NAMALWA (cell line): ENCODE data around the gene ATG12.
"Not testable (repeated sequence)": the region's sequence is repeated elsewhere in the genome, so short reads cannot be mapped to it uniquely, and the experiment has no call there.

Source experiments
- DNase-seq: peaks from one replicate; pipeline ENCODE4 v3.0.0-alpha.2; 2015; ENCODE audit warnings: low spot score

The ATG12 gene

DNA sequence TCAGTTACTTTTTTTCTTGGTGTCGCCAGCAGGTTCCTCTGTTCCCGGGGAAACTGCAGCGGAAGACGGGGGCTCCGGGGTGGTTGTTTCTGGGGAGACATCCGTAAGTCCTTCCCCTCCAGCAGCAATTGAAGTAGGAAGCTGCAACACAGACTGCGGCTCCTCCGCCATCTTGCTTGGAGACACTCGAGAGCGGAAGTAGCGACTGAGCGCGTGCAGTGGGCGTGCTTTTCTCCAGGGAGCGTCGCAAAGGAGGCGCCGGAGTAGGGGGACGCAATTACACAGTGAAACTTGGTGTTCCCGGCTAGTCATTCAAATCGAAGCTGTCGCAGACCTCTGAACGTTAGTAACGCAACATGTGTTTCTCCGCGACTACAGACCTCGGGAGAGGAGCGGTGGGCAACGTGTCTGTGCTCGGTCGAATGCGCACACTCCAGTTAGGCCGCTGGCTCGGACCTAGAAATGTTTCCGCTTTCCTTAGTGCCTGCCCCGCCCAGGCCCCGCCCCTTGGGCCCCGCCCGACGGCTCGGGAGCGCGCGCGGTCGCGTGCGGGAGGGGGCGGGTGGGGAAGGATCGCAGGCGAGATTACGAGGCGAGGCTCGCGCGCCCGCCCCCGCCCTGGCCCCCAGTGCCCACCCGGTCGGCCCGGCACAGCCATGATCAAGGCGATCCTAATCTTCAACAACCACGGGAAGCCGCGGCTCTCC lies at the start of gene ATG12, which contains the start of gene AP3S1:
ATG12 (minus strand) TSS at position 184 of the 707 bp plus-strand sequence; CDS start at position 171, 13 bp downstream.
AP3S1 (plus strand) TSS at position 554 of the 707 bp plus-strand sequence; CDS start at position 657, 103 bp downstream.
- DNase-seq, result peak; percentile 96

DNA sequence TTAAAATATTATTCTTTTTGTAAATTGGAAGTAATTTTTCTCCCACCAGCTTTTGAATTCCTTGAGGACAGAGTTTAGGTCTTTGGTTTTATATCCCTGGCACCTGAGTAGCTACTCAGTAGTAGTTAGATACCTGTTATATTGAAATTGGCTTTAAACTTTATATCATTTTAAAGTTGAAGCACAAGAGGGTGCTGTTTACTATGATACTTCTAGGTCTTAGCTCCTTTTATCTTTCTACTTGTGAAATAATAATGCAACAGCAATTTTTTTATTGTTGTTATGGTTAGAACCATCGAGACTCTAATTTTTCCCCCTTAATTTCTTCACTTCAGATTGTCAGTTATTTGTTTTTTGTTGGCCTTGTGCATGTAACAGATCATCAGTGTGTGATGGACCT lies 46.7 kb upstream of the ATG12 start:
- DNase-seq, result peak; percentile 33

DNA sequence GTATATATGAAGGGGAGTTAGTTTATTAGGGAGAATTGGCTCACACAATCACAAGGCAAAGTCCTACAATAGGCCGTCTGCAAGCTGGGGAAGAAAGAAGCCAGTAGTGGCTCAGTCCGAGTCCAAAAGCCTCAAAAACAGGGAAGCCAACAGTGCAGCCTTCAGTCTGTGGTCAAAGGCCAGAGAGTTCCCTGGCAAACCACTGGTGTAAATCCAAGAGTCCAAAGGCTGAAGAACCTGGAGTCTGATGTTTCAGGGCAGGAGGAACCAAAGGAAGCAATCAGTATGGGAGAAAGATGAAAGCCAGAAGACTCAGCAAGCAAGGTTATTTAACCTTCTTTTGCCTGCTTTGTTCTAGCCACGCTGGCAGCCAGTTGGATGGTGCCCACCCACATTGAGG lies 43.8 kb upstream of the ATG12 start:
- DNase-seq, result not testable (repeated sequence)

DNA sequence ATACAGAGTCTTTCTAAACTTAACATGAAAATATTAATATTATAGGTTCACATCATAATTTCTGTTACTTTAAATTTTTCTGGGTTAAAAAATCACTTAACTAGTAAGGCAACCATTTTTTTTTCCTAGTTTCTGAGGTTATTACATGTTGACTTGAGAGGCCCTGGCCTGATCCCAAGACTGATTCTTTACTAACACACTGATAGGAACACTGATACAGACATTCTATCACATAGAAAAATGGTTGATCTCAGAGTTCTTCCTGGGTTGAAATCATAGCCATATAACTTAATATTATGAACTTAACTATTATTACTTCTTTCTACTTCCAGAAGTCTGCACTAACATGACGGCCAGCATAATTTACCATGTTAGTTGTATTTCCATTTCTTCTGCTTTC lies 43.3 kb upstream of the ATG12 start:
- no peak for DNase-seq

DNA sequence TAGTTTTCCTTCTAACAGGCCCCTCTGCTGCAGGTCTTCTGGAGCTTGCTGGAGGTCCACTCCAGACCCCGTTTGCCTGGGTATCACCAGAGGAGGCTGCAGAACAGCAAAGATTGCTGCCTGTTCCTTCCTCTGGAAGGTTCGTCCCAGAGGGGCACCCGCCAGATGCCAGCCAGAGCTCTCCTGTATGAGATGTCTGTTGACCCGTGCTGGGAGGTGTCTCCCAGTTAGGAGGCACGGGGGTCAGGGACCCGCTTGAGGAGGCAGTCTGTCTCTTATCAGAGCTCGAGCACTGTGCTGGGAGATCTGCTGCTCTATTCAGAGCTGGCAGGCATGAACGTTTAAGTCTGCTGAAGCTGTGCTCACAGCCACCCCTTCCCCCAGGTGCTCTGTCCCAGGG lies 41.1 kb upstream of the ATG12 start:
- not testable (repeated sequence) for DNase-seq

DNA sequence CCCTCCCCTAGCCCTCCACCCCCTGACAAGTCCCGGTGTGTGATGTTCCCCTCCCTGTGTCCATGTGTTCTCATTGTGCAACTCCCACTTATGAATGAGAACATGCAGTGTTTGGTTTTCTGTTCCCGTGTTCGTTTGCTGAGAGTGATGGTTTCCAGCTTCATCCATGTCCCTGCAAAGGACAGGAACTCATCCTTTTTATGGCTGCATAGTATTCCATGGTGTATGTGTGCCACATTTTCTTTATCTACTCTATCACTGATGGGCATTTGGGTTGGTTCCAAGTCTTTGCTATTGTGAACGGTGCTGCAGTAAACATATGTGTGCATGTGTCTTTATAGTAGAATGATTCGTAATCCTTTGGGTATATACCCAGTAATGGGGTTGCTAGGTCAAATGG lies 36.0 kb upstream of the ATG12 start:
- DNase-seq, result not testable (repeated sequence)

DNA sequence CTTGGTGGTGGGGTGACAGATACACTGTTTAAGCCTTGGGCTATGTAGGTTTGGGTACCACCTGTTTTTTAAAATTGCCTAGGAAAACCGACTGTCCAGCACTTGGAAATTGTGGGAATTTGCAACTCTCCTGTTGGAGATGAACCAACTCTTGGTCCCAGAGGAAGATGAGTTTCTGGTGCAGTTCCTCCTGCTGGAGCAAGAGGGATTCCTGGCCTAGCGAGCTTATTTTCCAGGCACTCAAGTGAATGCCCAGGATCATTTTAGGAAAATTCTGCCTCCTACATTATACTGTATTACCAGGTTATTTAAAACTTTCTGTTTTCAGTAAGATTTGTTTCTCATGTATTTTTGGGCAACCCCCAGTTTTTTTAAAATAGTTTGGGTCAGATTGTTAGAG lies 34.1 kb upstream of the ATG12 start:
- no peak for DNase-seq

DNA sequence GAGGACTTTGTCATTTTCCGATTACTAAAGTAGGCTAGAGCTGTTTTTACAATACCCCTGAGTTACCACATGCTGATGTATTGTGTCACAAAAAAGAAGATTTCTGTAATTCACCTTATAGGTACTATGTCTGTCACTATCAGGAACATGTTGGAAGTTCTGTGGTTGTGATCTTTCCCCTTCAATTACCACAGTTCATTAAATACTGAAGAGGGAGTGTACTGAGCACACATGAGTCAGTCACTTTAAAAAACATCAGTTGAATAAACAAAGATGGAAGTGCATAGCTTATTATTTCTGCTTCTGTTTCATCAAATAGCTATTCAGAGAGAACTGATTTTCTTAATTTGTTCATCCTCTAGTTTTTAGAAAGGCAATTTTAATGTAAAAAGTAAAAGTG lies 32.0 kb upstream of the ATG12 start:
- no peak for DNase-seq

DNA sequence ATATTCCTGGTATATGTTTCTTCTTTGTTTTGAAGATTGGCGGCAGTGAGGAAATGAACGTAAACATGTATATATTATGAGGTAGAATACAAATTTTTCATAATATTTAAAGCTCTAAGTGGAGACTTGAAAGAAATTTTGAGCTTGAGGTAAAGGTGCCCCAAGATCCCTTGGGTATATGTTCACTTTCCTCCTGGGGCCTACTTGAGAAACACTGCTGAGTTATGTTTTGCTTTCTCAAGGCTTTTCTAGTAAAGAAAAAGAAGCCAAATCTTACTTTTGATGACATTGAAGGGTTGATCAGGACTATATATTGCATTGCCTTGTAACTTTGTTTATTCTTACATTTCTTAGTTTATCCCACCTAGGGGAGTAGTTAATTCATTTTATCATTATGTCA lies 31.1 kb upstream of the ATG12 start:
- DNase-seq, result no peak

DNA sequence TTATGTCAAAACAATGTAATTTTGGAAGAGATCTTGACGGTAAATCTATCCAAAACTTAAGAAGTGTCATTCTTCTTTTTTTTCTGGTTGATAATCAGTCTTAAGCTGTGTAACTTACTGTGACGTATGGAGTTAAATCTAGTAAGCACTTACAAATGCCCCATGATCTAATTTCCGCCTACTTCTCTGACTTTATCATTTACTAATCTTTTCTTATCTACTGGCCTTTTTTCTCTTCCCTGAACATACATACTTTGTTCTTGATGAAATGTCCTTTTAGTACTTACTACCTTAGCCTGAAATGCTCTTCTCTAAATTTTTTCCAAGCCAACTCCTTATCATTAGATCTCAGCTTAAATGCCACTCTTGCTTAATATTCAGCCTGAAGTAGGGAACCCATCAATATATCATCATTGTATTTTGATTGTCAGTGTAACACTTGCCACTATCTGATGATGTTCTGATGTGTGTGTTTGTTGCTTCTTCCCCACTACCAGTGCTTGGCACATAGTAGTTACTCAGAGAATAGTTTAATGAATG lies 28.0 kb upstream of the ATG12 start:
- no peak for DNase-seq

DNA sequence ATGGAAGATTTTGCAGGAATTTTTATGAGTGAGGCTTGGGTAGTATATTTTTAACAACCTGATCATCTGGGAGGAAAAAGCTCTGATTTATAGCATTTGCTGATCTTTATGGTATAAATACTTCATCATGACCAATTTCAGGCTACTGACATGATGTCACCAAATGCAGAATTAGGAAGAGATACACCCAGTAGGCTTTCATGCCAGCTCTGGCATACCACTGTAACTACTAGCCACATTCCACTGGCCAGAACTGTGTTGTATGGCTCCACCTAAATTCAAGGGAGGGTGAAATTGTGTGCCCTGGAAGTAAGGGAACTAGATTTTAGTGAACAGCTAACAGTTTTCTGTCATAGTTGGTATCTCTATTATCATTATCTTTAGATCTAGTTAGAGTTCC lies 18.0 kb upstream of the ATG12 start:
- no peak for DNase-seq

DNA sequence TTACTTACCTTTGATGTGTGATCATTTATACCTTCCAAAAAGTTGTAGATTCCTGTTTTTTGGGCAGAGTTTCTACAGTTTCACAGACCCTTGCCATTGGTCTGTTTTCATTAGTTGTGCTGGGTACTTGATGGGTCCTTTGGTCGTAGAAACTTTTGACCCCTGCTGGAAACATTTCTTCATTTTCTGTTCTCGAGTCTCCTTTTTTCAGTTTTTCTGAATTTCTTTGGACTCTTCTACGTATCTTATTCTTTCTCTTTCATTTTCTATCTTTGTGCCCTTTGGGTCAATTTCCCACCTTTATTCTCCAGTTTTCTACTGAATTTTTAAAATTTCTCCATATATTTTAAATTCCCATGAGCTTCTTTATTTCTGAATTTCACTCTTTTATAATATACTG lies 17.0 kb upstream of the ATG12 start:
- DNase-seq, result no peak

DNA sequence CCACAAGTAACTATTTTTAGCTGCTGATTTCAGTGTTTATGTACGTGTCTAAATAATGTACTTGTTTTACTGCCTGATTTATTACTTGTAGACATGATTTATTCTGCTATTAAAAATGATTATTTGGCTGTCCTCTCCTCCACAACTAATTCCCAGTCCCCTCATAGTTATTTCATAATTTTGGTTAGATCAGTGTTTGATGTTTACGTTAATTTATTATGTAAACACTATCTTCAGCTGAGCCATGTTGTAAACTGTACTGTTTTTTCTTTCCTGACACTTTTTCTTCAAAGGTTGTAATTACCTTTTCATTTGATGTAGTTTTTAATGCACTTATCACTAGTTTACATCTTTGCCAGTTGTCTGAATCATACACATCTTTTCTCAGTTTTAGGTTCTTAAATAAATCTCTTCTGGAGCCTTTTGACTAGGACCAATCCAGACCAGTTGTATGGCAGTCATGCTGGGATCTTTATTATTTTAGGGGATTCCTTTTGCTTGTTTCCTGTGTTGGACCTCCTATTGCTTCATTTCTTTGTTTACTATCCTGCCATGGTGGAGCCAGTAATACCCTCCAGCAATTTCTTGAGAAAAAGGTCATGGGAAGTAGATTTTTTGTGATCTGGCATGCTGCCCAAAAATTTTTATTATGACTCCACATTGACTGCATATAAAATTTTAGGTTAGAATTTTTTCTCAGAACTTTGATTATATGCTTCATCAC lies 16.4 kb upstream of the ATG12 start:
- no peak for DNase-seq

DNA sequence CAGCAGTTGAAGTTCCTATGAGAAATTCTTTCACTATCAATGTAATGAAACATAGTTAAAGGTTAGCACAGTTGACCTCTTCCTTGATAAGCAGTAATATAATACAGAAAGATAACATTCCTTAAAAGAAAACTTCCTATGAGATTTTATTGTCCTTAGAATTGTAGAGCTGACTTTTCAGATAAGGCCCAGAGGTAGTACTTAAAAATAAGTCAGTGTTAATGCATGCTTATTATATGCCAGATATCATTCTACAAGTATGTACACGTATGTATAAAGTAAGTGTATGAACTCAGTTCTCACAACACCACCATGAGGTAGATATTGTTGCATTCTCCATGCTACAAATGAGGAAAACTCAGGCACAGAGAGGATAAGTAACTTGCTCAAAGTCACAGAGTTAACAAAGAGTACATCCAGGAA lies 15.7 kb upstream of the ATG12 start:
- no peak for DNase-seq

DNA sequence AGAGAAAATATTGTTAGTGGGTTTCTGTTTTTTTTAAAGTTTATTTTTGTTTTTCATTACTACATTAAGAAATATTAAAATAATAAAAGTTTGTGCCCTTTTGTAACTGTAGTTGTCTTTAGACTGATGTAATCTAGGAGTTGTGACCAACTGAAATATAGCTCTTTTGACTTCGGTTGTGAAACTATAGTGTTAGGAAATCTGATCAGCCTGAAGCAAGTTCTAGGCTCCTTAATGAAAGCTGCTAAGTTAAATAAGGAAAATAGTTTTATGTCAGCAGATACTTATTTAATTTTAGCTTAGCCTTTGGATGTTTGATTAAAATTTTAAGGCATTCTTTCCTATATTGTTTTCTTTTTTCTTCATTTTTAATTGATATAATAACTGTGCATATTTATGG lies 14.6 kb upstream of the ATG12 start:
- no peak for DNase-seq

DNA sequence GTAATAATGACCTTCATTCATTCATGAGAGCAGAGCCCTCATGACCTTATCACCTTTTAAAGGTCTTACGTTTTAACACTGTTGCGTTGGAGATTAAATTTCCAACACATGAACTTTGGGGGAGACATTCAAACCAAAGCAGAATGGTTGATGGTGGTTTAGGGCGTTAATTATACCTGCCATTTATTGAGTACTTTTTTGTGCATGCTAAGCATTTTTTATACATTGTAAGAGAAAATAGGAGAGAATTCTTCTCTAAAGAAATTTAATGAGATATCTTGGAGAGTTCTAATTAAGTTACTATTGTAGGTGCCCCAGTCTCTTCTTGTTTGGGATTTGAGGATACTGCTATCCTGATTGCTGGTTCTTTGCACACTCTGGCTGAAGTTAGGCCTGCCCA lies 12.8 kb upstream of the ATG12 start:
- no peak for DNase-seq

DNA sequence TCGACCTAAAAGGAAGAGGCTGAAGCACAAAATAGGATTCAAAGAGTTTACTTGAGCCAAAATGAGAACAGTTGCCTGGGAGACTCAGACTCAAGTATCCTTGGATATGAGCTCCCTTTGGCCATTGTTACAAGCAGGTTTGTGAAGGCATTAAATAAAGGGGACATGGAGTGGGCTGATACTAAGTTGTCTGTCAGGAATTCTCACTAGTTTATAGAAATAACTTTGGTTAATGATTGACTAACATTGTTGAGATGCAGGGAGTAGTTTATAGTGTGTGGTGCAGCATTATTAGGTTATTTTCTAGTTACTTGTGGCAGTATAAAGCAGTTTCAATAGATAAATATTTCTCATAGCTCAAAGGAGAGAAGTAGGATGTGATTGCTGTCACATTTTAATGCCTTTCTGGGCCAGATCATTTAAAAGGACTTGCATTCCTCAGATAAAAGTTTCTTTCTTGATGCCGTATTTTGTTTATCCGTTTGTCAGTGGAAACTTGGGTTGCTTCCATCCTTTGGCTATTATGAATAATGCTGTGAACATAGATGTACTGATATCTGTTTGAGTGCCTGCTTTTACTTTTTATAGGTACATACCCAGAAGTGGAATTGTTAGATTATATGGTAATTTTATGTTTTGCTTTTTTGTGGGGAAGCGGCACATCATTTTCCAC lies 9.5 kb upstream of the ATG12 start:
- DNase-seq, result no peak

DNA sequence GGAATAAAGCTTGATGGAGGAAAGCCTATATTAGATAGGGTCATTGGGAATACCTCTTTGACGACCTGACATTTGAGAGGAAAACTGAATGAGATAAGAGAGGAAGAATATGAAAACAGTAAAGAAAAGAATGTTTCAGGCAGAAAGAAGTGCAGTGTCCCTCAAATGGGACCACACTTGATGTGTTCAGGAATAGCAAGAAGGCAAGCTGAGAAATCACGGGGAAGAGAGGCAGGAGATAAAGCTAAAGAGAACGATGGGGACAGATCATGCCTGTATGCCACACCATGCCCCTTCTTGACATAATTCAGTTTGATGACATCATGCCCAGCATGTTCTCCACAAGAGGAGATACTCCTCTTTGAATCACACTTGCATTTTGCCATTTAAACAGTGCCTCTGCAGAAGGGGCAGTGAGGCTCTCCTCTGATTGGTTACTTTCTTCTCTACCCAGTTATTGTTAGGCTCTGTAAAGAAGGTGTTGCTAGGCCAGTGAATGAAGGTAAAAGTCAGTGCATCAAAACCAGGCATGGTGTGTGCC lies 8.0 kb upstream of the ATG12 start:
- no peak for DNase-seq

DNA sequence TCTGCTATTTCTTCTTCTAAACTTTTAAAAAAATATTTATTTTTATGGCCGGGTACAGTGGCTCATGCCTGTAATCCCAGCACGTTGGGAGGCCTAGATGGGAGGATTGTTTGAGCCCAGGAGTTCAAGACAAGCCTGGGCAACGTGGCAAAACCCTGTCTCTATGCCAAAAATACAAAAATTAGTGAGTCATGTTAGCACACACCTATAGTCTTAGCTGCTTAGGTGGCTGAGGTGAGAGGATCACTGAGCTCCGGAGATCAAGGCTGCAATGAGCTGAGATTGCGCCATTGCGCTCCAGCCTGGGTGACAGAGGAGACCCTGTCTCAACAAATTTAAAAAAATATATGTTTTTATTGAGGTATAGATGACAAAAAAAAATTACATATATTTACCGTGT lies 5.9 kb upstream of the ATG12 start:
- DNase-seq, result no peak

DNA sequence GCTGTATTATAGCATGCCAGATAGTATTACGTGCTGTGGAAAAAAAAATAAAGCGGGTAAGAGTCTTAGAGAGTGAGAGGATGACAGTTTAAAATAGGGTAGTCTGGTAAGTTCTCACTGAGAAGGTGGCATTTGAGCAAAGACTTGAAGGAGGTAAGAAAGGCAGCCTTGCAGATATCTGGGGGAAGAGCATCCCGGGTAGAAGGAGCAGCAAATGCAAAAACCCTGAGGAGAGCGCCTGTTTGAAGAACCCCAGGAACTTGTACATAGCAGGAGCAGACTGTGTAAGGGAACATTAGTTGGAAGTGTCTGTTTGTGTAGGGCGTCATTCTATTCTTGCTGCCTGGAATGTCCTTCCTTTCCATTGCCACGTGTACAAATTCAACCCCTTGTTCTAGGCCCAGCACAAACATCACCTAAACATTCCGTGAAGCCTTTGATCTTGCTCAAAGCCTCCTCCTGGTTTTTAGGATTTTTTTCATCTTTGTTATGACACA lies 3.0 kb upstream of the ATG12 start:
- peak; percentile 43 for DNase-seq

DNA sequence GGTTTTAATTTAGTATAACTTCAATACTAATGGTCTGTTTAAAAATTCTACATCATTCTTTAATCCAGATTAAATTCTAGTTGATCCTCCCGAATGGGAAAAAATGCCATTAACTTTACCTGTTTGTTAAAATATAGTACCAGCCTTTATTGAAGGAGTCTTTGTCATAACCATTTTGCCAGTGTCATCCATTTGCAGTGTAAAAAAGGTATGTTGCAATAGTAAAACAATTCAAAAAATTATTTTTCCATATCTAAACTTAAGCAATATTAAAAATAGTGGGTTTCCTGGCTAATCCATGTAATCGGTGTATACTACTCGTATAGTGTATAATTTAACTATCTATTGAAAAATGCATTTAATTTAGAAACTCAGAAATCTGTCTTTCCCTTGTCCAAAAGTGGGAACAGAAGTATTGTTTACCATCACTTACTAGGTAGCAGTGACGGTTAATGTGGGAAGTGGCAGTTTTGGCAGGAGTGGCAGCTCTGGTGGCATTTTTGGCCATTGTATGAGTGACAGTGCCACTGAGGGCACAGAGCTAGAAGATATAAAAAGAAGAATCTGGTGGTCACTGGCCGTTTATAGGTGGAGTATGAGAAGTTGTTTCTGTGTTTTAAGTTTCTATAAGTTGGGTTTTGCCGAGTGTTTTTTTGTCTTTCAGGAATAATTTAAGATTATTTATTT lies 2.2 kb upstream of the ATG12 start:
- peak; percentile 26 for DNase-seq

DNA sequence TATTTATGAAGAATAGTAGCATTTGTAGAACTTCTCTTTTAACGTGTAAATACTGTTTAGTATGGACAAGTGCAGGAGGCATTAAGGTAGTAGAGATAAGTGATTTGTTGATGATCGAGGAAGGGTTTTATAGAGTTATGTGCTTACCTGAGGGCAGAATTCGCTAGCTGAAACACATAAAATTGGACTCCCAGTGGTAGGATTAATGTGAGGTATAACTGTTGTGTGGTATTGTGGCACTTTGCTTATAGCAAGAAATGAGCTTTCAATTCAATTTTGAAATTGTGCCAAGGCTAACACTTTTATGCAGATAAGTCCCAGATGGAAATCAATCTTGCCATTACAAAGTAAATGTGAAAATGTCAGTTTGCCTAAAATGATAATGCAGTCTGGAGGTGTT lies 1.6 kb upstream of the ATG12 start:
- DNase-seq, result peak; percentile 47
